Midbrain (tissue), 1 donor: ENCODE data around the gene GALNT9.

Experiments
- DNase-seq: peaks from one replicate; lab custom pipeline; 2025; lab: John Stamatoyannopoulos, UW

Gene GALNT9

GRCh38 chr12:132325733-132326130, 3.7 kb downstream of the GALNT9 start:
- no peak for DNase-seq

DNA sequence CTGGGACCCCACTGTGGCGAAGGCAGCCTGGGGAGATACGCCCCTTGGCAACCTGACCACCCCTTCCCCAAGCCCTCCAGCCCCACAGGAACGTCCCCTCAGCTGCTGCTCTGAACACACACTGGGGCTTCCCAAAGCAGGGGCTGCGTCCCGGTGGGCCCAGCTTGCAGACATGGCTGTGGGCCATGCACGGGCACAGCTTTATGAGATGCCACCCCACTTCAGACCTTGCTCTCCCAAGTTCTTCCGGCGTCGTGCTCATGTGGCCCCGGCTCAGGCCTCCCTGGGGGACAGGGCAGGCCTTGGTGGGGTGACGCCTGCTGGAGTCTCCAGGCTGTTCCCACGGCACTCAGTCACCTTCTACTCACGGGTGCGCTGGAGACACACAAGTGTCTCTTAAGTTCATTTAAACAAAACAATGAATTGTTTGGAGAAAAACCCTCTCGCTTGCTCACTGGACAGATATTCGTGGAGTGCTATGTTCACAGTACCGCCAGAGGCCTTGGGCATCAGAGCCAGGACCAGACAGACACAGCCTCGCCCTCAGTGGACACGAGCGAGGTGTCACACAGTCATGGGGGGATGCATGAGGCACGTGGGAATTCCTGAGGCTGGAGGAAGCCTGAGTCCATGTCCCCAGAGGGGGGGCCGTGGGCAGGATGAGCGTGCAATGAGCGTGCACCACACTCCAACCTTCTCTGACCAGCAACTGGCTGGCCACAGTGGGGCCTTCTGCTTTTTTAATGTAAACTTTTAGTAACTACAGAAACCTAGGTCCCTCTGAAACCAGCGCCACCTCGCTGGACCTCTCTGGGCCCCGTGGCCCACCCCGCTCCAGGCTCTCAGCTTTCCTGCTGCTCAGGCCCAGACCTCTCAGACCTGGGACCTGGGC, 4.3 kb downstream of the GALNT9 start:
- DNase-seq, result no peak

DNA sequence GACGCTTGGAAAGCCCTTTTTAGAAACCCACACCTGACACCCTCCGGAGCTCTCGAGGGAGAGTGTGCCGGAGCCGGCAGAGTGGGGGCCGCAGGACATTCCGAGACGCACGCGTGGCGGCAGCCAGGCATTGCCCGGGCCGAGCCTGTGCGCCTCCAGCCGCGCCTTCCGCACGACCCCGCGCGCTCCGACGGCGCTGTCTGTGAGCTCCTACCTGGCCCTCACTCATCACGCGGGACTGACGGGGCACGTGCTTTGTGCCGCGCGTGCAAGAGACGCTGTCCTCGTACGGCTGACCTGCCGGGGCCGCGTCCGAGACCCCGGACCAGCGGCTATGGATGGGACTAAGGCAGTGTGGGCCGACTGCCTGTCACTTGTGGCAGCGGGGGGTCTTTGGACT, 5.2 kb downstream of the GALNT9 start:
- DNase-seq, result no peak

GRCh38 chr12:132323171-132324010, 6.0 kb downstream of the GALNT9 start:
- no peak for DNase-seq

- no peak for DNase-seq
Observed at GRCh38 chr12:132322206-132323132, 6.9 kb downstream of the GALNT9 start.

DNA sequence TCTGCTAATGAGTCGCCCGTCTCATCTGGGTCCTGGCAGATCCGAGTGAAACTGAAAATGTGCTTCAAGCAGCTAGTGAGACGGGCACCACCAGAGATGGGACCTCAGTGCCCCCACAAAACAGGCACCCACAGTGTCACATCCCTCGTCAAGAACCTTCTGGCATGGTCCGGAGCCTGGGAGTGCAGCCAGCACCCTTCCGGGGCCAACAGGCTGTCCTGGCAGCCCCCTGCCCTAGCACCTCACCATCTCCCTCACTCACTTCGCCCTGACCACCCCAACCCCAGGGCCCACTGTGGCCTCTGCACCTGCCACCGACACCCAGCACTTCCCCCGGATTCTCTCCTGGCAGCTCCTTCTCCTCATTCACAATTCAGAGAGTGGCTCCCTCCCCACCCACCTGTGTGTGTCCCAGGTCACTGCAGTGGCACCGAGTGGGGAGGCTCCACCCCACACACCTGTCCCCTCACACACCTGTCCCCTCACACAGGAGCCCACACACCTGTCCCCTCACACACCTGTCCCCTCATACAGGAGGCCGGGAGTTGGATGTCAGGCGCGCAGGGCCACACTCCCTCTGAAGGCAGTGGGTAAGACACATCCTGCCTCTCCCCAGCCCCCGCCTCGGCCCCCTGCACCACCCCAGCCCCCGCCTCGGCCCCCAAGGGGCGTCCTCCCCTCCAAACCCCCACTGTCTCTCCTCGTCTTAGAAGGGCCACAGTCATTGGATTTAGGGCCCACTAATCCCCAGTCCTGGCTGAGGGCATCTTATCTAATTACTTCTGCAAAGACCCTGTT, 7.9 kb downstream of the GALNT9 start:
- no peak for DNase-seq

DNA sequence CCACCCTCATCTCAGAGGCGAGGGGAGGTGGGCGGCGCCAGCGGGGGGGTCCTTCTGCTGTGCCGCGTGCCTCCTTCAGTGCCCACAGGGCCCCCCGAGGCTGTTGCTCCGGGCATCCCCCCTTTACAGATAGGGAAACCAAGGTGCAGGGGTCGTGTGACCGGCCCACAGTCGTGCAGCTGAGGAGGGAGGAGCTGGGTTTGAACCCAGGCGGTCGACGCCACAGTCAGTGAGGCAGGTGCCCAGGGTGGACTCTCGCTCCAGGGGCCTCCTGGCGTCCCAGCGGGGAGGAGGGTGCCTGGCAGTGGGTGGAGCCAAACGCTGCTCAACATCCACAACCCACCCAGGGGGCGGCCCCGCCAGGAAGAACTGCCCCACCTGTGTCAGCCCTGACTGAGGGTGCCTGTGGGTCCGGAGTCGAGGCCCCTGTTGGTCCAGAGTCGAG, 8.6 kb downstream of the GALNT9 start:
- DNase-seq, result no peak

GRCh38 chr12:132319991-132320570, 9.3 kb downstream of the GALNT9 start:
- no peak for DNase-seq

DNA sequence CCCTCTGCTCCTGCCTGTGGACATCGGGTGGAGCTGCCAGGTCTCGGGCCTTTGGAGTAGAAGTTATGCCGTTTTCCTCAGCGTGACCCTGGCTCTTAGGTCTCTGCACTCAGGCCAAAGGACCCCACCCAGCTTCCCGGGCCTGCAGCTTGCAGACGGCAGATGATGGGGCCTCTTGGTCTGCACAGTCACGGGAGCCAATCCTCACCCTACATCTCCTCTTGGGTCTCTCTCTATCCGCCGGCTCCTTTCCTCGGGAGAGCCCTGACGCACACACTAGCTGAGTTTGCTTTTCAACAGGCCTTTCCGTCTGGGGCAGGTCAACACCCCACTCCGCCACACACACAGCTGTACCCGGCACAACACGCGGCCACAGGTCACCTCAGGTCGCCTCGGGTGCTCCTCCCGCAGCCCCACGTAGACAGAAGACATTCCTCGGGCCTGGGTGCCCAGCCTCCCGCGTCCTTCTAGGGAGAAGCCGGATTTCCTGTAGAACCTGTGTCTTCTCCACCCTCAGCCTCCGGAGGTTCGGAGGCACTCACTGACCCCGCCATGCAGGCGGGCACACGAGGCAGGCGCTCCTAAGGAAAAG, 9.9 kb downstream of the GALNT9 start:
- no peak for DNase-seq

DNA sequence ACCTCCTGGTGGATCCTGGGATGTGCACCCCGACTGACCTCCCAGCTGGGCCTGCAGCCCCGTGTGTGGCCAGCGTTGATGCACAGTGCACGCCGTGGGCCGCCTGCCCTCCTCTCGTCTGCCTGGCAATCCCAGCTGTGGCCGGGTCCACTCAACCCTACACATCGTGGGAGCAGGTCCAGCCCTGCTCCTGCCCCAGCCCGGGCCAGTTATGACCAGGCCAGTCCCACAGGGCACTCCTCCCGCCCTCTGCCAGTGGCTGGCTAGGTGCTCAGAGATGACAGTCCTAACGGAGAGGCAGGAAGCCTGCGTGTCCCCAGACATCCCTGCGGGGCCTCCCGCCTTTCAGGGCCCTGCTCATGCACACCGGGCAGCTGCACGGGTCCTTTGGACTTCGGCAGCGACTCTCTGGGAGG, 10.8 kb downstream of the GALNT9 start:
- DNase-seq, result no peak

- no peak for DNase-seq
Observed at GRCh38 chr12:132318135-132318534, 11.3 kb downstream of the GALNT9 start.

DNA sequence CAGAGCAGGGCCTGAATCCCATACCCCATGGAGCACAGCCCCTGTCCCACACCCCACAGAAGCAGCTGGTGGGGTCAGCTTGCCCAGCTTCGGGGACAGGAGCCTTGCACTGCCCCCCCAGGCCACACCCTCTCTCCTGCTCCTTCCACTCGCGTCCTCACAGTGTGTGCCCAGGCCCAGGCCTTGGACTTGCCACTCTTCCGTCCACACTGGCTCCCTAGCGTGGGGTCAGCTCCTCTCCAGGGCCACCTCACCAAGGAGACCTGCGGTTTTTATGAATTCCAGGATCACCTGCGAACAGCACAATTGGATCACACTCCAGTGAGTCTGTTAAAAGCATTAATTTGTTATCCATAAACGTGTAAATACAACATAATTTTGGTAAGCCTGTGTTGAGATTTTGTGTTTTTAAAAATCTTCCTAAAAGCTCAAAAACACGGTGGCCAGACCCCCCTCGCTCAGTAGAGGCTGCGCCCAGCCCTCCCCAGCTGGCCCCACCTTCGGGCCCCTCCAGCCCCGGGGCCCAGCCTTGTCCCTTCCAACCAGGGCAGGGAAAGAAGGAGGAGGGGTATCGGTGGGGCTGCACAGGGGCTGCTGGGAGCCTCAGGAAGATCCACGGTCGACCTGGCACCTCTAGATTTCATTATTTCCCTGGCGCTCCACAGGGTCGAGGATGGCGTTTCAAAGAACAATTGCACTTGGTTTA, 12.0 kb downstream of the GALNT9 start:
- DNase-seq, result no peak

- no peak for DNase-seq
Observed at GRCh38 chr12:132316497-132317232, 12.7 kb downstream of the GALNT9 start.

GRCh38 chr12:132315951-132316350, 13.4 kb downstream of the GALNT9 start:
- no peak for DNase-seq

GRCh38 chr12:132315507-132315906, 13.9 kb downstream of the GALNT9 start:
- no peak for DNase-seq

GRCh38 chr12:132314516-132315233, 14.7 kb downstream of the GALNT9 start:
- no peak for DNase-seq

GRCh38 chr12:132314035-132314434, 15.4 kb downstream of the GALNT9 start:
- no peak for DNase-seq

- no peak for DNase-seq
Observed at GRCh38 chr12:132313182-132313581, 16.2 kb downstream of the GALNT9 start.
